Measurements from ENCODE around the gene TAGLN3.

Gene TAGLN3

DNA sequence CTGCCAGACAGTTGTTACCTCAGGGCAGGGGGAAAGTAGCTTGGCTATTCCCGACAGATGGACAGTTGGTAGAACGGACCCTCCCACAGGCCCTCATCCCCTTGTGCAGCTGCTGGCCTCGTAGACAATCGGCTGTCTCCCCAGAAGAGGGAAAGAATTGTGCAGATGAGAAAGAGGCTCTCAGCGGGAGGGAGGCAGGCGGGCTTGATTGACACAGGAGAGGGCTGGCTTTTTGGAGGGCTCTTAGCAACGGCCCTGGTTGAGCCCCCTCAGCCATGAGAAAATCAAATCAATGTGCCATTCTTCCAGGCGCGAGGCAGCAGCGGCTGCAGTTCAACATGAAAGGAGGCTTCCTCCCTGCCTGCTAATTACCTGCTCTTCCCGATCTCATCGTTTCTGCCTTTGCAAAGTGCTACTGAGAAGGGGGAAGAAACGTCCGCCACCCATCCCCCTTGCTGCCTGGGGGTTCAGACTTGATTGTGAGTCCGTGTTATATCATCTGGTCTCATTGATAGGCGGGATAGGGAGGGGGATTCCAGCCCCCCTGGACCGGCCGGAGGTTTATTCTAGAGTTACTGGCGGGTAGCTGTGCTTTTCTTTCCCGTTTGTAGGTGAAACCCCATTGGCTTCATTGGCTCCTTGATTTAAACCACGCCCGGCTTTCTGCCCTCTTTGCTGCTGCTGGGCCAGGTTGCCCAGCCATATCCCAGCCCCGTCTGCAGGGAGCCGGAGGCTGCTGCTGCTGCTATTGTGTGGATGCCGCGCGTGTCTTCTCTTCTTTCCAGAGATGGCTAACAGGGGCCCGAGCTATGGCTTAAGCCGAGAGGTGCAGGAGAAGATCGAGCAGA is at the start of gene TAGLN3:
Gene TAGLN3 (plus strand): TSS at position 287 of the 848 bp plus-strand sequence. CDS start 501 bp downstream, at position 788.
- DNase-seq (ENCODE audit: low read depth) = no peak

DNA sequence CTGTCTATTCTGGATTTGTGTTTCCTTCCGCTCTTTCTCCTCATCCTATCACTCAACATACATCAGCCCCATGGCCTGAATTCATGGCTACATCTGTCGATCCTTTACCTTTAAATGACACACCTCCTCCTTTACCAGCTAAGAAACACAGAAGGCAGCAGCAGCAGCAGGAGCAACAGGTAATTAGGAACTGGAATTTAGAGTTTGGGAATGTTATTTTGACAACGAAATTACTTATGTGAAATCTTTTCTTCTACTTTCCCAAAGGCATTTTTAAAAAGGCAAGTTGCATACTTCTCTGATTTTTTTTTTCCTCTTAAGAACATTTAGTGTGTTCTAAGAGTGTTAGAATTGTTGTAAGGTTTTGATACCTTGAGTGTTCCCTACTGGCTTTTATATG is 49.0 kb upstream of the TAGLN3 start:
- DNase-seq (ENCODE audit: low read depth) = no peak

DNA sequence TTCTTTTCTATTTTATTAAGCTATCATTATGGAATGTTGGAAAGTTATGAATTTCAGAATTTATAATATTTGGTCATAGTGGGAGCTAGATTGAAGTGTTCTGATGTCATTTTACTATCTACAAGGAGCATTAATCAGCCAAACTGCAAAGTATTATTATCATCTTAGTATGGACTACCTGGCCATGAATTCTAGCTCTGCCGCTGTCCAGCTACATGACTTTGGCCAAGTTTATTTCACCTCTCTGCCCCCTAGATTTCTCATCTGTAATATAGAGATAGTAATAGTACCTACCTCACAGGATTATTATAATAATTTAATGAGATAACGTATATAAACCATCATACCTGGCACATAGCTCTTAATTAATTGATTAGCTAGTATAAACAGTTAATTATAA is 47.7 kb upstream of the TAGLN3 start:
- no peak for DNase-seq (ENCODE audit: low read depth)

DNA sequence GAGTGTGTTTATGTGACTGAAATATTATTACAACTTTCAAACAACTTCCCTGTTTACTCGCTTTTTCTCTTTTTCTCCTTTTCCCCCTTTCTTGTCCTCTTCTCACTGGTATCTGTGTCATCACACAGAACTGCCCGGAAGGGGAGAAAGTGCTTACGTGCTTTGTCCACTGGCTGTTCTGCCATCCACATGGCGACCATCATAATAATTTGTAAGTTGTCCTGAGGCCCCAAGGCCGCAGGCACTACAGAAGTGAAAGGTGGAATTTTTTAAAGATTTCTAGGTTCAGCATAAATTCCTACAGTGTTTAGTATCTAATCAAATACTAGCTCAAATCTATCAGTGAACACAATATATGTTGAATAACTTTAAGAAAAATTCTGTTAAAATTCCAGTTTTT is 46.6 kb upstream of the TAGLN3 start:
- DNase-seq (ENCODE audit: low read depth) = no peak

DNA sequence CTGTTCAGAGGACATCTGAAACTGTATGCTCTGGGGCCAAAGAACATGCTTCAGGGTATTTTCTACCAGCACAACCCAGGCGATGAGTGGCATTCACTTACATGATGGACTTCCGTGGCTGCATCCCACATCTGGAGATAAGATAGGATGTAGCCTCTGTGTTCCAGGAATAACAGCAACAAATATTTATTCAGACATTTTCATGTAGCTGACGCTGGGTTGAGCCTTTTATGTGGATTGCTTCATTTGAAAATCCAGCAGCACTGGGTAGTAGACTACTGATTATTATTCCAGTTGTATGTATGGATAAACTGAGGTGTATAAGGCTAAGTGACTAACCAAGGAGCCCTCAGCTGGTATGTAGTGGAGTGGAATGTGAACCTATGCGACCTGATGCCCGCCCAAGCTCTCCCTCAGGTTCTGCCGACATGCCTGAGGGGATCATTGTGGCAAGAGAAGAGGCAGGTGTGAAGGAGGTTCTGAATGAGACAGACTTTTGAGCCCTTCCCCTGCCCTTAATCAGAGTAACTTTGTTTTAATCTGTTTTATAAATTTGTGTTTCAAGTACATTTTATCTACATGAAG is 45.8 kb upstream of the TAGLN3 start:
- DNase-seq (ENCODE audit: low read depth) = no peak

DNA sequence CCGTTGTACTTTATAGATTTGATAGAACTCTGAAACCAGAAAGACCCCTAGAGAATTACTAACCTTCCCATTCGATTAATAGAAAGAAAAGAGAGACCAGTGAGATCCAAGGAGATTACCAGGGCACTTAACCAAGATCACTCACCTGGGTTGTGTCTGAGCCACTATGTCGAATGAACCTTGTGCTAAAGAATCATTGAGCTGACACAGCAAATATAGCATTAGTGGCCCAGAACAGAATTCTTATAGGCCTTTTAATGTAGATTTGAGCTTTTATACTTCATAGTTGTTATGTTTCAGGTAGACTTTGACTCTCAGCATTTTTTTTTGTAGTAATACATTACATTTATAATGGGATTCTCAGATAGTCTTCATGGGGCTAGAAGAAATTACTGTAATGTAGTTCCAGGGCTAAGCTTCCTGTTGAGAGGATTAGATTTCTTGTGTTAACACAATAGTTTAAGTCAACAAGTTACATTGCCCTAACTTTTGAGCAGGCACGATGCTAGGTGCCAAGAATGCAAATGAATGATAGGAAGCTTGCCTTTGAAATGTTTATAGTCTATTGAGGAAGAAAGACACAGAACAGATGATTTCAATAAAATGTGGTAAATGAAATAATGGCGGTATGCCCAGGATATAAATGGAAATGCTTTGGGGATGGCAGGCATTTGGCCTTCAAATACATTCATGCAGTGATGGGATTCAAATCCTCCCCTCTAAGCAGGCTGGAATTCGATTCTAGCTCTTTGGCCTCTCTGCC is 44.3 kb upstream of the TAGLN3 start:
- DNase-seq (ENCODE audit: low read depth) = no peak

DNA sequence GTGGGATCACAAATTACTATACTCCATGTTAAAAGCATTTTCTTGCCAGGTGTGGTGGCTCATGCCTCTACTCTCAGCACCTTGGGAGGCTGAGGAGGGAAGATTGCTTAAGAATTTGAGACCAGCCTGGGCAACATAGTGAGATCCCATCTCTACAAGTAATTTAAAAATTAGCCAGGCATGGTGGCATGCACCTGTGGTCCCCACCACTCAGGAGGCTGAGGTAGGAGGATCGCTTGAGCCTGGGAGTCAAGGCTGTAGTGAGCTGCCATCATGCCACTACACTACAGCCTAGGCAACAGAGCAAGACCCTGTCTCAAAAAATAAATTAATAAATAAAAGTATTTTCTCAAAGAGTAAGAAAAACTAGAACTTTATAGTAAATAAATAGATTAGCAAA is 42.8 kb upstream of the TAGLN3 start:
- DNase-seq (ENCODE audit: low read depth) = no peak

- no peak for DNase-seq (ENCODE audit: low read depth)
Measured at GRCh38 chr3:111956449-111956848, 42.3 kb upstream of the TAGLN3 start.

DNA sequence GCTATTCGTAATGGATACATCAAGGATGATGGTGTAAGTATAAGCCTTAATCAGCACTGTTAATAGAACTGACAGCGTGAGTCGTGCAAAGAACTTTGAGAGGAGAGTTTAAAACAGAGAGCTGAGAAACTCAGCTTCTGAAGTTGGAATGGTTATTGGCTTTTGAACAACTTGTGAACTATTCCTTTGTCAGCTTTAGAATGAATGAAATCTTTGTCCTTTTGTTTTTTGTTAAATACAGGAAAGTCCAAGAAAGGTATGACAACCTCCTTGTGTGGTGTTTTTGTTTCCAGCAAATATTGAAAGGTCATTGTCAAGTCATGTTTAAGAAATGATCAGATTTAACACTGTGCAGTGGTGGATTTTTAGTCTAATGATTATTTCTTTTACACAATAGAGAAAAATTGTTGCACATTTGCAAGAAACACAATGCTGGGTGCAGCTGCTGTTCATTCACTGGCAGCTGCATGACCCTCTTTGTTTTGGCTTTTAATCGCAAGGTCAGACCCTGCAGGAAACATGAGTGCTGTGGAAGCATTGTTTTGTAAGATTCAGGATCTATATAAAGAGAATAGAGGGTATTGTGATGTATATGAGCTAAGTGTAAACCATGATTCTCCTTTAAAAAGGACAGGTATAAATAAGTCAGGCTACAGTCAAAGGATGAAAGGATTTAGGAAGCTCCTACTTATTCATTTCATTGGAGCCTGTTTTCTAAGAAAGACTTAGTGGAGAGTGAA is 41.6 kb upstream of the TAGLN3 start:
- DNase-seq (ENCODE audit: low read depth) = no peak

- DNase-seq (ENCODE audit: low read depth) = no peak
Measured at GRCh38 chr3:111961461-111962164, 37.1 kb upstream of the TAGLN3 start.

- no peak for DNase-seq (ENCODE audit: low read depth)
Measured at GRCh38 chr3:111963424-111963823, 35.3 kb upstream of the TAGLN3 start.

DNA sequence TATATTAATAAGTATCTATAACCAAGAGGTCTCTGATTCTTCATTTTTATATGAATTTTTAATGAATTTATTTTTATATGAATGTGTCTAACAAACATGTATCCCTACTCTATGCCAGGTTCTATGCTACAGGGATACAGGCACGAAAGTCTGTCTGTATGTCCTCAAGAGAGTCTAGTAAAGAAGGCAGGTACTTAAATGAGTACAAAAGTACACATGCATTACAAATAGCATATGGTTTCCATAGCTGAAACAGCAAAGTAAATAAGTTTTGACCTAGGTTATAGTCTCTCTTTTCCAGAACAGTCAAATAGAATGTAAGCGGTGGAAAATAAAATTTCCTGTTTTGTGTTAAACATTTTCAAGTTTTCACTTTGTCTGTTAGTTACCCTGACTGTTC is 33.2 kb upstream of the TAGLN3 start:
- DNase-seq (ENCODE audit: low read depth) = no peak

DNA sequence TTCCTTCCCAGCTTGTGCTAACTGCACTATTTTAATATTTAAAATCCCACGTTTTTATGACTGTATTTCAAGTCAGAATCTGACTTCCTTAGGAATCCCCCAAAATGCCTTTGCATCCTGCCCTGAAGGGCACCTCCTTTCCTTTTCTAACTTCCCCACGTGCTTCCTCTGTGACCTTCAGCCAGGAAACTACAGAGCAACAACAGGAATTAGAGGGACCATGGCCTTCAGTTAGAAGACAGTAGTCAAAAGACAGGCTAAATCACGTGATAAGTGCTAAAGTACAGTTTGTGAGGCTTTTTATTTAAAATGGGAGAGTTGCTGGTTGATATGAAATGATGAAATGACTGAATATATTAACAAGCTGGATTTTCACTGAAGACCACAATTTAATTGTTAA is 31.7 kb upstream of the TAGLN3 start:
- no peak for DNase-seq (ENCODE audit: low read depth)

- peak; percentile 42 for DNase-seq (ENCODE audit: low read depth)
Measured at GRCh38 chr3:111967651-111968274, 31.0 kb upstream of the TAGLN3 start.

DNA sequence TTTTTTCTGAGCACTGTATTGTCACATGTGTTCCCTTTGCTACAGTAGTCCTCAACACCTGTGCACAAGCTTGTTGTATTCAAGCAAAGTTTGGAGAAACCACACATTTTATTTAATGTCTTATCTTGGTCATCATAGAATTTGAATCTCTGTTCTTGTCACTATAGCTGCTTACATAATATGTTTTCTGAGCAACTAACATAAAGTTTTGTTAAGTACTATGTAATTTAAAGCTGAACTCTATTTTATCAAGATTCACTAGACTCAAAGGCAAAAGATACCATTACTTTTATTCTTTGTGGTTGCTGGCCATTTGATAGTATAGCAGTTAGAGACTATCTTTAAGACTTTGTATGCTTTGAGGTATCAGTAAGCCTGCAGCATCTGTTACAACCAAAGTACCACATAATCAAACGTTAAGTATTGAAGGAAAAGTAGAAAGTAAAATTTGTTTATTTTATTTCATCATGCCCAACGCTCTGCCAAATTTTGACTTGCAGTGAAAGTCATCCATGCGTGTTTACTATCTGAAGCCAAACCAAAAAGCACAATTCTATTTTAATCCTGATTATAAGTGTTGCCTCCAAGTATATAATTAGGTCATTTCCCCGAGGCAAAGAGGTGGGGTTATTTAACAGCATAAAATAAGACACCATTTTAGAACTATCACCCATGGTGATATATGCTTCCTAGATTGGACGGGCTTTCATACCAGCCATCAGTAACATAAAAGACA is 30.2 kb upstream of the TAGLN3 start:
- no peak for DNase-seq (ENCODE audit: low read depth)

- no peak for DNase-seq (ENCODE audit: low read depth)
Measured at GRCh38 chr3:111970376-111970775, 28.3 kb upstream of the TAGLN3 start.

DNA sequence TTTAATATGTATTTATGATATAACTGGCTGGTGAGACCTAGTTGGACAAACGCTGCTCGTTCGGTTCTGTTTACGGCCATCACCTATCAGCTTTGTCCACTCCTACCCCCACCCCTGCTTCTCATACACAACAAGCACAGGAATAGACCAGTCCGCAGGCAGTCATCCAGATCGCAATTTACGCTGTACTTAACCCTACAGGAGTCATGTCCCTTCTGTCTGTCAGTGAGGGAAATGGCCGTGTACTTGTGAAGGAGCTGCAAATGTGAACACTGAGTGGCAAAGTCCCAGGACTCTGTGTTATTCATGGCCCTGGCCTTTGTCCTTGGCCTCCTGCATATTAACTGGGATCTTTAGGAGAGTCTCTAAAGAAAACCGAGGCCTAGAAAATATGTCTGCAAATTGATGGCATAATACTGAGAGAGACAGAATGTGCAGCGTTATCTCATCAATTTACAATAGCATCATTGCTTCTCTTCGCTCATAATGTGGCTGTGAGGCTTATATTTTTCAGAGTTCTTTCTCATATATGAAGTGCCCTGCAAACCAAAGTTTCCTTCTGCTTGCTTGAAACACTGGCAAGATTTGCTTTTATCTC is 27.1 kb upstream of the TAGLN3 start:
- no peak for DNase-seq (ENCODE audit: low read depth)

- DNase-seq (ENCODE audit: low read depth) = no peak
Measured at GRCh38 chr3:111972891-111973290, 25.8 kb upstream of the TAGLN3 start.

GRCh38 chr3:111975131-111975530 is 23.6 kb upstream of the TAGLN3 start:
- DNase-seq (ENCODE audit: low read depth) = no peak

- DNase-seq (ENCODE audit: low read depth) = no peak
Measured at GRCh38 chr3:111976254-111976653, 22.5 kb upstream of the TAGLN3 start.

Measured in CMK (cell line).